Measurements from ENCODE around the gene TEX11. TPM values are rescaled to one million over a fixed set of nuclear protein-coding genes. Genes with fewer than 3 reads are reported as not detected.
"Not testable (repeated sequence)": the region's sequence is repeated elsewhere in the genome, so short reads cannot be mapped to it uniquely, and the experiment has no call there.

Gene TEX11
- total RNA-seq, 1 donor from 2014 or later: not detected

- no peak overlapping the region for H3K4me3 ChIP-seq (ENCODE audit: low read depth, low read length)
- no peak for DNase-seq (ENCODE audit: low read depth)
- TF ChIP-seq CTCF (conservative IDR thresholded peaks at IDR 0.05; ENCODE audit: low read depth, low read length): no peak
These were observed 380.7 kb downstream of the TEX11 start for GRCh38 chrX:70527610-70528345.

GRCh38 chrX:70527053-70527452 lies 381.5 kb downstream of the TEX11 start:
- TF ChIP-seq CTCF (conservative IDR thresholded peaks at IDR 0.05; ENCODE audit: low read depth, low read length): no peak
- DNase-seq (ENCODE audit: low read depth): no peak
- H3K4me3 ChIP-seq (ENCODE audit: low read depth, low read length): no peak overlapping the region

- TF ChIP-seq CTCF (conservative IDR thresholded peaks at IDR 0.05; ENCODE audit: low read depth, low read length): no peak
- no peak for DNase-seq (ENCODE audit: low read depth)
- H3K4me3 ChIP-seq (ENCODE audit: low read depth, low read length): no peak overlapping the region
These were observed 382.8 kb downstream of the TEX11 start for GRCh38 chrX:70525733-70526132.

GRCh38 chrX:70515692-70516091 lies 392.8 kb downstream of the TEX11 start:
- DNase-seq (ENCODE audit: low read depth); H3K4me3 ChIP-seq (ENCODE audit: low read depth, low read length): not testable (repeated sequence)

GRCh38 chrX:70515270-70515669 lies 393.2 kb downstream of the TEX11 start:
- not testable (repeated sequence) for DNase-seq (ENCODE audit: low read depth)

GRCh38 chrX:70509078-70509477 lies 399.4 kb downstream of the TEX11 start:
- DNase-seq (ENCODE audit: low read depth): no peak
- no peak for TF ChIP-seq CTCF (conservative IDR thresholded peaks at IDR 0.05; ENCODE audit: low read depth, low read length)

More at GRCh38 chrX:70515270-70515669, 393.2 kb downstream of the TEX11 start:
- H3K4me3 ChIP-seq (ENCODE audit: low read depth, low read length): not testable (repeated sequence)

GRCh38 chrX:70508296-70508911 lies 400.1 kb downstream of the TEX11 start:
- DNase-seq (ENCODE audit: low read depth): no peak
- H3K4me3 ChIP-seq (ENCODE audit: low read depth, low read length): no peak overlapping the region
- TF ChIP-seq CTCF (conservative IDR thresholded peaks at IDR 0.05; ENCODE audit: low read depth, low read length): no peak

More at GRCh38 chrX:70509078-70509477, 399.4 kb downstream of the TEX11 start:
- H3K4me3 ChIP-seq (ENCODE audit: low read depth, low read length): no peak overlapping the region

GRCh38 chrX:70505451-70505841 lies 403.1 kb downstream of the TEX11 start:
- TF ChIP-seq CTCF (conservative IDR thresholded peaks at IDR 0.05; ENCODE audit: low read depth, low read length): no peak
- no peak overlapping the region for H3K4me3 ChIP-seq (ENCODE audit: low read depth, low read length)
- DNase-seq (ENCODE audit: low read depth): no peak

All from epithelial cell of proximal tubule (primary cell).